Mononuclear cell (primary cell): ENCODE data around the gene TEDDM1. TPM values are rescaled to one million over a fixed set of nuclear protein-coding genes. Genes with fewer than 3 reads are reported as not detected.

Experiments
- total RNA-seq: library from RNA; depleted of rRNA; stranded (reverse); fragments of >200 nt; gene quantifications from one replicate; pipeline ENCODE4 v1.2.3, GENCODE V29; 2012

The TEDDM1 gene
- total RNA-seq, 1 donor: not detected

Other genes starting within 250 kb of the TEDDM1 start
- 417 TPM for gene GLUL, start 8.9 kb downstream of the TEDDM1 start, total RNA-seq
- gene RGSL1, start 49.5 kb upstream of the TEDDM1 start, total RNA-seq: not detected
- gene RNASEL, start 188.6 kb upstream of the TEDDM1 start, total RNA-seq: 2.9 TPM
- 4.3 TPM for gene RGS16, start 203.7 kb upstream of the TEDDM1 start, total RNA-seq